Measurements from ENCODE around the gene SLC33A1.

DNA sequence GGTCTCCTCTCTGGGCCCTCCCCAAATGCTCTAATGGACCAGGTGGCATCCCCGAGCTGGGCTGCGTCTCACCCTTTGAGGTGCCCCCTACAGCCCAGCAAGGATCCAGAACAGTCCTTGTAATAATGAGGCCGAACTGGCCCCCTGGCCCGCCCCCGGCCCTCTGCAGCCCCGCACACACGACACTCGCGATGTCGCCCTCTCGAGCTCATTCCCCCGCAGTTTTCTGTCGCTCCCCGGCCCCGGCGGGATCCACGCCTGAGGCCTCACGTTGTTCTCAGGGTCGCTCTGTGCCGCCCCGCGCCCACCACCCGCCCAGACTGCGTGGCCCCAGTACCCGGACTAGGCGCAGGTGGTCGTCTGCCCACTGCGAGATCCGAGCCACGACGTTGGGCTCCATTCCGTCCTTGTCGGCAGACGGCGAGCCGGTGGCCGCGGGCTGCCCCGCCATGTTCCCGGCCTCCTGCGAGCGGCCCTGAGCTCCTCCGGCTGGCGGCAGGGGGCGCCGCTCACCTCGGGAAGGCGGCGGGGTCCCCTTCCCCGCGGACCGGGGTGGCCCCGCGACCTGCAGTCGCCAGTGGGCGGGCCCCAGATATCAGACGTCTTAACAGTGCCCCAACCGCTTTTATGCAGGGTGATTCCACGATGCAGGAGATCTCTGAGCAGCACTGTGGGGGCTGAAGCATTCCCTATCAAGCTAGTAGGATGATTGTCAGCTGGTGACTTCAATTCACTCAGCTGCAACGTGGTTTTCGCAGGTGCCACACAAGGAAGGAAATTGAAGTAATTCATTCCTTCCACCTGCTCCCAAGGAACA, 48.2 kb downstream of the SLC33A1 start, which contains the start of gene C3orf33:
- TF ChIP-seq, protein P1, sequence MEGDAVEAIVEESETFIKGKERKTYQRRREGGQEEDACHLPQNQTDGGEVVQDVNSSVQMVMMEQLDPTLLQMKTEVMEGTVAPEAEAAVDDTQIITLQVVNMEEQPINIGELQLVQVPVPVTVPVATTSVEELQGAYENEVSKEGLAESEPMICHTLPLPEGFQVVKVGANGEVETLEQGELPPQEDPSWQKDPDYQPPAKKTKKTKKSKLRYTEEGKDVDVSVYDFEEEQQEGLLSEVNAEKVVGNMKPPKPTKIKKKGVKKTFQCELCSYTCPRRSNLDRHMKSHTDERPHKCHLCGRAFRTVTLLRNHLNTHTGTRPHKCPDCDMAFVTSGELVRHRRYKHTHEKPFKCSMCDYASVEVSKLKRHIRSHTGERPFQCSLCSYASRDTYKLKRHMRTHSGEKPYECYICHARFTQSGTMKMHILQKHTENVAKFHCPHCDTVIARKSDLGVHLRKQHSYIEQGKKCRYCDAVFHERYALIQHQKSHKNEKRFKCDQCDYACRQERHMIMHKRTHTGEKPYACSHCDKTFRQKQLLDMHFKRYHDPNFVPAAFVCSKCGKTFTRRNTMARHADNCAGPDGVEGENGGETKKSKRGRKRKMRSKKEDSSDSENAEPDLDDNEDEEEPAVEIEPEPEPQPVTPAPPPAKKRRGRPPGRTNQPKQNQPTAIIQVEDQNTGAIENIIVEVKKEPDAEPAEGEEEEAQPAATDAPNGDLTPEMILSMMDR (IDR thresholded peaks at IDR 0.05; ENCODE audit: low read depth, low read length), result peak; percentile 80
- TF ChIP-seq EZH2phosphoT487 (IDR thresholded peaks at IDR 0.05; ENCODE audit: low read depth), result no peak
